ENCODE measurements around the gene SPRR4.
"Not testable (repeated sequence)": the region's sequence is repeated elsewhere in the genome, so short reads cannot be mapped to it uniquely, and the experiment has no call there.

SPRR4 gene

DNA sequence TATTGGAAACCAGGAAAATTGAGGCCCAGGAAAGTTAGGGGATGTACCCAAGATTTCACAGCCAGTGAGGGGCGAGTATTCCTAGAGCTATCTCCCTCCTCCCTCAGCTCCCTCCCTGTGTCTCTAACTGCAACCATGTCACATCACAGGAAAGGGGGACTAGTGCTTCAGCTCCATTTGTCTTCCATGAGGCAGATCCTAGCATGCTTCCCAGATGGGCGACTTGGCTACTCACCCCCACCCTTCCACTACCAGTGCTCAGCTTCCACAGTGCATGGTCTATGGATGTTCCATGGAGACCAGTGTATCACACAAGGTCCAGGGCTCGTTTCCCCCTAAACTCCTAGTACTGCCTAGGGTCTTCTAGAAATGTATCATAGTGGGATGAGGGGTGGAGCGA lies 4.6 kb upstream of the SPRR4 start:
- no peak for DNase-seq (ENCODE audit: low read depth in 2 of 2)

DNA sequence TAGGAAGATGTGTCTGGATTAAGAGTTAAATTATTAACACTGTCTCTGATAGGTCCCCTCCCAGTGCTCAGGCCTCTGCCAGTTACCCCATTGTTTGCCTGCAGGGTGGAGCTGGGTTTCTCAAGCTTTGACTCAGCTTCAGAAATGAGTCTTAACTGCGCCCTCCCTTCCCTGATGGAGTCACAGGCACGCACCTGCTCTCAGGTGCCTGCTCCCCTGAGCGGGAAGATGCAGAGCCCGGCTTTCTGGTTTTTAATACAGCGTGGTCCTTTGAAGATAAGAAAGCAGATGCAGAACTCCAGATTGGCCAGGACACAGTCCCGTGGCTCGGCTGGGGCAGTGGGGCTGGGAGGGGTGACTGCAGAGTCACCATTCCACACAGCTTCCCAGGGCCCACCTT lies 3.2 kb upstream of the SPRR4 start:
- no peak for DNase-seq (ENCODE audit: low read depth in 2 of 2)

- no peak for DNase-seq (ENCODE audit: low read depth in 2 of 2)
Measured at GRCh38 chr1:152968248-152968647, 2.2 kb upstream of the SPRR4 start.

GRCh38 chr1:152969036-152969435 lies 1.4 kb upstream of the SPRR4 start:
- no peak for DNase-seq (ENCODE audit: low read depth in 2 of 2)

DNA sequence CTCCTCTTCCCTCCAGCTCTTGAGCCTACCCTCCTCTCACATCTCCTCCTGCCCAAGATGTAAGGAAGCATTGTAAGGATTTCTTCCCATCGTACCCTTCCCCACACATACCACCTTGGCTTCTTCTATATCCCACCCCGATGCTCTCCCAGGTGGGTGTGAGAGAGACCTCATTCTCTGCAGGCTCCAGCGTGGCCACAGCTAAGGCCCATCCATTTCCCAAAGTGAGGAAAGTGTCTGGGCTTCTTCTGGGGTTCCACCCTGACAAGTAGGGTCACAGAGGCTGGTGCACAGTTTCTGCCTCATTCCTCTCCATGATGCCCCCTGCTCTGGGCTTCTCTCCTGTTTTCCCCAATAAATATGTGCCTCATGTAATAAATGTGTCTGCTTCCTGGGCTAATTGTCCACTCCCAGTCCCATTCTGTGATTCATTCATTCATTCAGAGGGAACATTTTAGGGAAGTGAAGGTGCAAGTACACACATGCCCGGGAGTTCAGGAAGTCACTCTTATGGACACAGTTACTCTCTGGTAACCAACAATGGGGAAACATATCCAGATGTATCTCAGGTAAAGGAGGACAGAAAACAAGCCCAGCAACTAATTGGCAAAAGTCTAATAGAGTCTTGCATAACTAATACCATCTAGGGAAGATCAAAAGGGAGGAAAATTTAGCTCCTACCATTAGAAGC lies 1.9 kb downstream of the SPRR4 start:
- no peak for DNase-seq (ENCODE audit: low read depth in 2 of 2)

DNA sequence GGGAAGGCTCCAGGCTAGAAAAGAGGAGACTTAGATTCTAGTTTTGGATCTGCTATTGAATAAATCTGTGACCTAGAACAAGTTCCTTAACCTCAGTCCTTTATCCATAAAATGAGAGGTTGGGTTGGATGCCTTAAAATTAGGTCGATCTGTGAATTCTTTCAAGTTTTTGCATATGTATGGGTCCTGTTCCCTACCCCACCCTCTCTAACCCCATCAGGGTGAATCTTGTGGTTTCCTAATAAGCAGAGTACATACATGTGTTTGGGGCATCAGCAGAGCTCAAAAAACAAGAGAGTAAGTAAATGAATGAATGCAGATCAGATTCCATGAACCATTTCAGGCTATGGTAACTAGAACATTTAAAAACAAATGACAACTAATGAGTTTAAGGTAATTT lies 6.2 kb downstream of the SPRR4 start:
- DNase-seq (ENCODE audit: low read depth in 2 of 2) = no peak

DNA sequence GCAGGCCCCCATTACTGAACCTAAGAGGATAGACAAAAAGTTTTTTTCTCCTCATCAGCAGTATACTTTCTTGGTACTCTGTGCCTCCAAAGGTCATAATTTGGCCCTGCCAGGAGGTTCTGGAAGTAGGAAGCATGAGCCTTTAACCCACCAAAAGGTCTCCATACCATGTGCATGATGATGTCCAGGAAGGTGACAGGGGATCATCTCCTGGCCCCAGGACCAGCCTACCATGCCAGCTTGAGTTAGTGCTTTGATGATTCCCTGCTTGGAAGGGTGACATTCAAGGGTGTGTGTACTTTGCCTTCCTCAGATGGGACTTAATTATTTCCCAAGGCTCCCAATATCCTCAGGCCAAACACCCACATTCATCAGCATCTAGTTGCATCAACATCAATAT lies 7.2 kb downstream of the SPRR4 start:
- DNase-seq (ENCODE audit: low read depth in 2 of 2) = no peak

DNA sequence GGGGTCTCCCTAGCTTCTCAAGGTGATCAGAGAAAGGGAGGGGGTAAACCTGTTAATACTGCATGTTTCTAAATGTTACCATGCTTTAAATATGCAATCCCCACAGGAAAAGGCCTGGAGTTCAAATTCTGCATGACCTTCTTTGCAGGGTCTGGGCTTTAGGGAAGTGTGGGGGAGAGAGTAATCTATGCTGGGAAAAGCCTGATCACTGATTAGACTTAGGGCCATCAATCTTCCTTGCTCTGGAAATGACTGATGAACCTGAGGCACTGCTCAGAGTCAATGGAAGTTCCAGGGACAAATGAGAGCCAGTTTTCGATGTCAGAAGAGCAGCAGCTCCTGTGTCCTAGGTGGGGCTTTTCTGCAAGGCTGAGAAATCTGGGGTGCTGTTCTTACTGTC lies 10.2 kb downstream of the SPRR4 start:
- no peak for DNase-seq (ENCODE audit: low read depth in 2 of 2)

DNA sequence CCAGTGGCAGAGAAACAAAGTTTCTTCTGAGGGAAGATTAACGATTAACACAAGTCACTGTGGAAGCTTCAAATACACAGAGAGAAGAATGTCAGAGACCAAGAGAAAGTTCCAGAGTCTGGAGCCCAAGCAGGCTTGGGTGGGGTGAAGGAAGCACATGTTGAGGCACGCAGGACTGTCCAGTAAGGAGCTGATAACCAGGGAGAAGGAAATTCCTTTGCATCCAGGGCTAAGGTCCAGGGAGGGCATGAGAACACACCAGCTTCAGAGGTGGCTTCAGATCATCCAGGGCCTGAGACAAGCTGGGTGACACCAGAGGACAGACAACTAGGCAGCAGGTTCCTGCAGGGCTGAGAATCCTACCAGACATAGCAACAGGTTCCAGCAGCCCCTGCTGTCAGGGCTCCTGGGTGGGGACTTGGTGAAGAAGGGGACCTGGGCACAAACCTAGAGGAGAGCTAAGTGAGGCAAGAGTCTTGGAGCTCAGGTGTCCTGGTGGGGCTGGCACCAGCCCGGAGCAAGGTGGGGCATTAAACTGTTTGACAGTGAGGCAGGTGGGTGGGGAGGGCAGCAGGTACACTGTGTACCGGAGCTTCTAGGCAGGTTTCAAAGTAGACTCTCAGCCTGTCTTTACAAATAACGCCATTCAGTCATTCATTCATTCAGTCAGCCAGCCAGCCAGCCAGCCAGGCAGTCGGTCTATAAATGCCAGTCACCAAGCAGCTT lies 10.9 kb downstream of the SPRR4 start:
- DNase-seq (ENCODE audit: low read depth in 2 of 2) = no peak

DNA sequence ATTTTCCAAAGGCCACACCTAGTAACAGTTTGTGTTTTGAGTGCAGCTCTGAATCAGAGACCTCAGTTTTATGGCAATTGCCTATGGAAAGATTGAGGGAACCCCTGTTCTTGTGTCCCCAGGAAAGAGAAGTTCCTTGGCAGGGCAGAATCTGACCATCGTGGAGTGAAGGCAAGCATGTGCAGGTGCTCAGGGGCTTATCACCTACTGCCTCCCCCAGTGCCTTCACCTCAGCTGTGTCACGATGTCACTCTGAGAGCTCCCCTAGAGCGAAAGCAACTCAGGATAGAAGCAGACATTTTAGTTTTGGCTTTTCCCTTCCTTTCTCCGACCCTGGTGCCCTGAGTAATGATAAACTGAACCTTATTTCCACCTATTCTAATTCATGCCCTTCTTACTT lies 11.6 kb downstream of the SPRR4 start:
- DNase-seq (ENCODE audit: low read depth in 2 of 2) = no peak

- DNase-seq (ENCODE audit: low read depth in 2 of 2) = no peak
Measured at GRCh38 chr1:152983234-152983633, 12.8 kb downstream of the SPRR4 start.

DNA sequence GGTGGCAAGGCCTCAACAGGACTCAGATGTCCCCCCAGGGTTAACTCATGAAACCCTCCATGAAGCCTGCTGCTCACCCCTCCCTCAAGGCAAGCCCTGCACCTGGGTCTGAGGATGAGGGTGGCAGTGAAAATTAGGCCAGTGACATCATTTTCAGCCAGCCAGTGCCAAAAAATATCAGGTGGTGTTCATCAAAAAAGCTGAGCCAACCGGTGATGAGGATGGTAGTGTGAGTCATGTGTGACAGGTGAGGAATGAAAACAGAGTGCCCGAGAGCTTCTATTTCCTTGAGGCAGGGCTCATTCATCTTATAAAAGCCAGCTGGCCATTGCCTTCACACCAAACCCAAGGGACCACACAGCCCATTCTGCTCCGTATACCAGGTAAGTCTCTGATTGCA lies 13.3 kb downstream of the SPRR4 start, which contains the start of gene SPRR1A:
TSS of gene SPRR1A (plus strand) at position 339 of the 400 bp plus-strand sequence. CDS start 1,150 bp downstream, outside the sequence.
- DNase-seq (ENCODE audit: low read depth in 2 of 2) = no peak

- no peak for DNase-seq (ENCODE audit: low read depth in 2 of 2)
Measured at GRCh38 chr1:152986578-152986977, 16.1 kb downstream of the SPRR4 start.

GRCh38 chr1:152993186-152993585 lies 22.7 kb downstream of the SPRR4 start:
- DNase-seq (ENCODE audit: low read depth in 2 of 2) = no peak

DNA sequence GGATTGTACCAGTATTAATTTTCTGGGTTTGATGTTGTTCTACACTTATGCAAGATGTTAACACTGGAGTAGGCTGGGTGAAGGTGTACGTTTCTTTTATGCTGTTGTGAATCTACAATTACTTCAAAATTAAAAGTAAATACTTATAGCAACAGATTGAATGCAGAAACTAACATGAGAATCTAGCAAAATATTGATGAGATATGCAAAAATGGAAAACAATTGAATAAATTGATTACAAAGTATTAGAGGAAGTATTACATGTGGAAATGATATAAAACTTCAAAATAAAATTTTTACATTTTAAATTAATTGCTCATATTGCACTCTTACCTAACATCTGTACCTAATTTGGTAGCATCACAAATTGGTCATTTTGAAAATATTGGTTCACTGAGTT lies 25.4 kb downstream of the SPRR4 start:
- DNase-seq (ENCODE audit: low read depth in 2 of 2) = no peak

DNA sequence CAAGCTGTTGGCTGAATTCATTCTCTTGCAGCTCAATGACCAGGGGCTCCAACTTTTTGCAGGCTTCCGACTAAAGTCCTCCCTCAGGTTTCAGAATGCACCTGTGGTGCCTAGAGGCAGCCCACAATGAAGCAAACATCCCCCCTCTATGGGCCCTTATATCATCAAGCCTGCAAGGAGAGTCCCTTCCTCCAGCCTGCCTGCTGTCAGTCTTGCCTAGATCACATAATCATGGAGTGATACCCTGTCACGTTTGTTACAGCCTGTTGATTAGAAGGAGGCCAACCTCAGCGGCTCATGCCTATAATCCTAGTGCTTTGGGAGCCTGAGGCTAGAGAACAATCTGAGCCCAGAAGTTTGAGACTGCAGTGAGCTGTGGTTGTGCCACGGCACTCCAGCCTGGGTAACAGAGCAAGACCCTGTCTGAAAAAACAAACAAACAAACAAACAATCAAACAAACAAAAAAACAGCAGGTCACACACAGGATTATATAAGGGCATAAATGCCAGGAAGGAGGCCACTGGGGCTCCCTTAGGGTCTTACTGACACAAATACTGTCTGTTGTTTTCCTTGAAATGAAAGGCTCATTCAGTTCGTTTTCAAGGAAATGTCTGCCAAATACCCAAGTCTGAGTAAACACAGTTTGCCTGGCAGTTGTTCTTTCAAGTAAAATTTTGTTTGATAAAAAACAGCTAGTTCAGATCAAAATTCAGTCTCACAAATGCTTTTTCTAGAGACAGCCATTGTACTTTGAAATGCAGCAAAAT lies 26.4 kb downstream of the SPRR4 start:
- no peak for DNase-seq (ENCODE audit: low read depth in 2 of 2)

DNA sequence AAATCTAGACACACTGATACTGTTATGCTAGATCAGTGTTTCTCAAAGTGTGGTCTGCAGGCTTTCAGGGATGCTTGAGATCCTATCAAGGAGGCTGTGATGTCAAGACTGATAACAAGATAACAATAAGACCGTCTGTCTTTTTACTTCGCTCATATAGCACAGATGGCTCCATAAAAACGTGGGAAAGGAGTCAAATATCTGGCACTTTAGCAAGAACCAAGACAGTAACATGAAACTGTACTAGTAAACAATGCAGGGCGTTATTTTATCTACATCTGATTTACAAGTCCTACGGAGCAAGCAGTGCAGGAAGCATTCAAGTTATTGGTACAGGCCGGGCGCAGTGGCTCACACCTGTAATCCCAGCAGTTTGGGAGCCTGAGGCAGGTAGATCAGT lies 27.5 kb downstream of the SPRR4 start:
- no peak for DNase-seq (ENCODE audit: low read depth in 2 of 2)

DNA sequence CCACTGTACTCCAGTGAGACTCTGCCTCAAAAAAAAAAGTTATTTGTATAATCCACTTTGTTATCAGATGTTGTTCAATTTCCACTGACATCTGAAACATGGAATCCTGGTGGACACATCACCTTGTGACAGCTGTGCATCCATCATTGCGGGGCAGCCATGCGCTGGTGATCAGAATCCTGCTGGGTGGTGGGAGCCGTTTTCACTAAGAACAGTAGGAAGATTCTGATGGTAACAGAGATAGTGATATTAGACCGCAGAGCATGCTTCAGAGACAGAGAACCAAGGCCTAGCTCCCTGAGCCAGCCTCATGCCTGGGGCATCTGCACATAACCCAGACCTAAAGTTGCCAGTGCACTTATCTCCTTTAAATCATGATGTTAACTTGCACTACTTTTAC lies 28.0 kb downstream of the SPRR4 start:
- no peak for DNase-seq (ENCODE audit: low read depth in 2 of 2)

DNA sequence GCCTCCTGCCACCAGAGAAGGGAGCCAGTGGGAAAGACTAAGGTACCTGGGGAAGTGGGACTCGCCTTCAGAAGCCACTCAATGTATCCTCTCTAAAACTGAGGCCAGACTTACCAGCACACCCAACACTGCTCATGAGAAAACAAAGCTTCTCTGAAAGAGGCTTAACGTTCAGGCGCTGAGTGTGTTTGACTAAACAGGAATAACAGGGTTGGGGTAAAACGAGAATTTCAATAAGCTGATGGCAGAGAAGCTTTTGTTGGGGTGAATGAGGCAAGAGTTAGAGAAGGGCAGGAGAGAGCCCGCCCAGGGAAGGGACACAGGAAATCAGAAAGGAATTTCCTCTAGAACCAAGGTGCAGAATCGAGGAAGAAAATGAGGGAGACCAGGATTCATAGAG lies 29.4 kb downstream of the SPRR4 start:
- no peak for DNase-seq (ENCODE audit: low read depth in 2 of 2)

- DNase-seq (ENCODE audit: low read depth in 2 of 2) = no peak
Measured at GRCh38 chr1:153000294-153000693, 29.8 kb downstream of the SPRR4 start.

- DNase-seq (ENCODE audit: low read depth in 2 of 2) = no peak
Measured at GRCh38 chr1:153001382-153001781, 30.9 kb downstream of the SPRR4 start, which contains the start of gene SPRR3. SPRR3 (plus strand) TSS chr1:153001749; CDS start chr1:153003021, 1,272 bp downstream.

DNA sequence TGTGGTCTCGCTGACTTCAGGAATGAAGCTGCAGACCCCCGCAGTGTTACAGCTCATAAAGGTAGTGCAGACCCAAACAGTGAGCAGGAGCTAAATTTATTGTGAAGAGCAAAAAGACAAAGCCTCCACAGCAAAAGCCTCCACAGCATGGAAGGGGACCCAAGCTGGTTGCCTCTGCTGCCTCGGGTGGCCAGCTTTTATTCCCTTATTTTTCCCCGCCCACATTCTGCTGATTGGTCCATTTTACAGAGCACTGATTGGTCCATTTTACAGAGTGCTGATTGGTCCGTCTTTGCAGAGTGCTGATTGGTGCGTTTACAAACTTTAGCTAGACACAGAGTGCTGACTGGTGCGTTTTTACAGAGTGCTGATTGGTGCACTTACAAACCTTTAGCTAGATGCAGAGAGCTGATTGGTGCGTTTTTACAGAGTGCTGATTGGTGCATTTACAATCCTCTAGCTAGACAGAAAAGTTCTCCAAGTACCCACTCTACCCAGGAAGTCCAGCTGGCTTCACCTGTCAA lies 40.8 kb downstream of the SPRR4 start:
- DNase-seq (ENCODE audit: low read depth in 2 of 2) = not testable (repeated sequence)
